Adrenal gland (tissue), 12 donors: ENCODE data around the gene MDGA2. TPM values are rescaled to one million over a fixed set of nuclear protein-coding genes. Genes with fewer than 3 reads are reported as not detected.

Experiments used
- DNase-seq, 7 donors: peaks; one replicate each; pipeline ENCODE4 v3.0.0-alpha.2; 2019 to 2020
- H3K27ac ChIP-seq, 5 donors: fragments of 200-600 bp; sonication (generic) in 4 of 5; 1 replicate in 3 of 5; 2 replicates in 2 of 5; pipeline versions ENCODE4 v1.5.1 to v1.8.0; 2016 to 2020; ENCODE audit warnings: mild to moderate bottlenecking in 1 of 5
- H3K27me3 ChIP-seq: fragments of 200-600 bp; 2 replicates; pipeline ENCODE4 v1.8.0; 2021
- H3K36me3 ChIP-seq, 2 donors: fragments of 200-600 bp; replicated peaks in 1 of 2; 1 replicate in 1 of 2; 2 replicates in 1 of 2; pipeline versions ENCODE4 v1.5.1 to v1.8.0; 2018 to 2022
- H3K4me1 ChIP-seq, 2 donors: fragments of 200-600 bp; replicated peaks in 1 of 2; 1 replicate in 1 of 2; 2 replicates in 1 of 2; pipeline versions ENCODE4 v1.5.1 to v1.8.0; 2018 to 2021
- H3K4me3 ChIP-seq, 4 donors: fragments of 200-600 bp; sonication (generic) in 3 of 4; one replicate each; pipeline ENCODE4 v1.5.1; 2016 to 2018
- H3K9me3 ChIP-seq, 3 donors: fragments of 200-600 bp; sonication (generic) in 1 of 3; replicated peaks in 1 of 3; 1 replicate in 2 of 3; 2 replicates in 1 of 3; pipeline versions ENCODE4 v1.5.1 to v1.8.0; 2016 to 2021
- POLR2A ChIP-seq, 2 donors: fragments of 450-650 bp; IDR thresholded peaks; one replicate each; pipeline ENCODE4 v1.6.1; 2017; ENCODE audit warnings: antibody characterized with exemption in 2 of 2, mild to moderate bottlenecking in 2 of 2, moderate library complexity in 1 of 2
- WGBS, 4 donors: extraction: QIAGEN DNeasy Blood & Tissue Kit in 2 of 4; methylation state at CpG; one replicate each; pipeline versions ENCODE4 v1.1.5 to v1.1.7; 2013 to 2017; 5-methylcytosine and 5-hydroxymethylcytosine counted together
- intact Hi-C, 2 donors: fragments of 100-400 bp; cut with DNase I; formaldehyde crosslinking; loops; one replicate each; pipeline versions ENCODE4 v1.14.1 to v1.15.0; 2022 to 2023
- polyA plus RNA-seq, 3 donors: library from polyadenylated mRNA; stranded (reverse); fragments of 200-250 nt in 2 of 3; fragments of 350-450 nt in 1 of 3; fragmentation: Illumina TruSeq in 1 of 3; extraction: RNeasy Lipid Tissue Mini Kit (QIAGEN cat#74804) in 1 of 3; gene quantifications; one replicate each; pipeline ENCODE4 v1.2.3, GENCODE V29; 2013 to 2014
- total RNA-seq, 9 donors: library from RNA; depleted of rRNA in 4 of 9; stranded (reverse); fragments of >200 nt in 4 of 9; fragments of 120-200 nt in 1 of 9; fragmentation: NEBNext Ultra II Directional in 1 of 9; extraction: Animal tissue kit (Norgen Biotek cat#: 25700) in 1 of 9; gene quantifications; one replicate each; pipeline versions ENCODE4 v1.1.0 to v1.2.4, GENCODE V29; 2013 to 2023
- TF ChIP-seq, protein P1 (sequence below), 6 experiments: fragments of 450-650 bp in 4 of 6; fragments of 200-600 bp in 2 of 6; sonication (generic) in 1 of 6; IDR thresholded peaks; 1 replicate in 5 of 6; 2 replicates in 1 of 6; pipeline versions ENCODE4 v1.5.1 to v1.8.0; 2016 to 2021; ENCODE audit warnings: antibody characterized with exemption in 6 of 6, mild to moderate bottlenecking in 2 of 6, moderate library complexity in 1 of 6
- donor health status: healthy with polysubstance abuse.
- donor health status: Bipolar disorder and iron deficiency.
- donor health status: DM: yes; HTN: yes; CAD: no.
- donor health status: DM: no; HTN: no; CAD: no.
- donor health status: DM: no; HTN: no; CAD: no.
- donor health status: DM: yes; HTN: yes; CAD: no.

The MDGA2 gene
- total and polyA plus RNA-seq, 12 donors, result 0.08 to 3.5 (median 0.34) TPM; not detected in 5

DNA sequence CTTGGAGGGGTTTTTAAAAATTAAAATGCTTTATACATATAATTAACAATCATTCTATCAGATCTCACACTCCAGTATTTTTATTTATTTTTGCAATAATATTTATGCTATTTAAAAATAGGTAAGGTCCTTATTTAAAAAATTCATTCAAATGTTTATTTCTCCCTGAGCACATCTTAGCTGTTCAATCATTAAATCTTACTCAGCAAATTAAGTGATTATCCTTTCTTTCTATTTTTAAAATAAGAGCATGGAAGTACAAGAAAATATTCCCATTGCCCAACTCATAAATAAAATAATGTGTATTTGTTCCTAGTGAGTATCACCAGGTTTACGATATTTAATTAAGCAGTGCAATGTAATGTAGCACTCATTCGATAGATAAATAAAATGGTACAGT, 666.7 kb downstream of the MDGA2 start:
- intact Hi-C loops, result no loop called here
- Histone ChIP-seq H3K9me3 (no peaks in the 10 kb centered on the region), H3K4me1 (no peaks in the 10 kb centered on the region), H3K27me3 (no peaks in the 10 kb centered on the region), H3K27ac (no peak overlapping the region), H3K4me3 (no peak overlapping the region), H3K36me3 (no peaks in the 10 kb centered on the region)
- TF ChIP-seq, protein P1, sequence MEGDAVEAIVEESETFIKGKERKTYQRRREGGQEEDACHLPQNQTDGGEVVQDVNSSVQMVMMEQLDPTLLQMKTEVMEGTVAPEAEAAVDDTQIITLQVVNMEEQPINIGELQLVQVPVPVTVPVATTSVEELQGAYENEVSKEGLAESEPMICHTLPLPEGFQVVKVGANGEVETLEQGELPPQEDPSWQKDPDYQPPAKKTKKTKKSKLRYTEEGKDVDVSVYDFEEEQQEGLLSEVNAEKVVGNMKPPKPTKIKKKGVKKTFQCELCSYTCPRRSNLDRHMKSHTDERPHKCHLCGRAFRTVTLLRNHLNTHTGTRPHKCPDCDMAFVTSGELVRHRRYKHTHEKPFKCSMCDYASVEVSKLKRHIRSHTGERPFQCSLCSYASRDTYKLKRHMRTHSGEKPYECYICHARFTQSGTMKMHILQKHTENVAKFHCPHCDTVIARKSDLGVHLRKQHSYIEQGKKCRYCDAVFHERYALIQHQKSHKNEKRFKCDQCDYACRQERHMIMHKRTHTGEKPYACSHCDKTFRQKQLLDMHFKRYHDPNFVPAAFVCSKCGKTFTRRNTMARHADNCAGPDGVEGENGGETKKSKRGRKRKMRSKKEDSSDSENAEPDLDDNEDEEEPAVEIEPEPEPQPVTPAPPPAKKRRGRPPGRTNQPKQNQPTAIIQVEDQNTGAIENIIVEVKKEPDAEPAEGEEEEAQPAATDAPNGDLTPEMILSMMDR (IDR thresholded peaks at IDR 0.05), result no peak
- no peak for TF ChIP-seq POLR2A (IDR thresholded peaks at IDR 0.05)
- no peak for DNase-seq
- 89 to 95% (median 90%) methylated on average over 2 of the region's 2 CpGs for WGBS, 4 donors

DNA sequence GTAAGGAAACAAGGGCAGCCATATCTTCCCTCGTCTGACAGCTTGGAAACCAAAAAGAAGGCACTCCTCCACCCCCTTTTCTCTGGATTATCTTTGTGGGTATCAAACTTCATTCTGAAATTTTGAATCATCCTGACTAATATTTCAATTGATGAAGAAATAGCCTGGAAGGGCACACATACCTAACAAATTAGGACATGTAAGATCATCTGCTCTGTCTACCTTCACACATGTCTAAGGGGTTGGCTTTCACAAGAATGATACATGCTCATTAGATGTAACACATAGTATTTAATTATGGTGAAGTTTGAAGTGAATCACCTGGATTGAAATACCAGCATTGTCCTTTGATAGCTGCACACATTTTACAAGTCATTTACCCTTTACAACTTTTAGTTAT, 675.7 kb downstream of the MDGA2 start:
- no peak for DNase-seq
- Histone ChIP-seq H3K9me3 (no peaks in the 10 kb centered on the region), H3K4me3 (no peak overlapping the region), H3K4me1 (no peaks in the 10 kb centered on the region), H3K36me3 (no peaks in the 10 kb centered on the region), H3K27ac (no peak overlapping the region), H3K27me3 (no peaks in the 10 kb centered on the region)
- WGBS, 4 donors, result 35 to 61% (median 46%) methylated on average over 1 of the region's 1 CpG
- no peak for TF ChIP-seq POLR2A (IDR thresholded peaks at IDR 0.05)
- TF ChIP-seq, protein P1 (IDR thresholded peaks at IDR 0.05), result no peak
- intact Hi-C loops, result no loop called here

DNA sequence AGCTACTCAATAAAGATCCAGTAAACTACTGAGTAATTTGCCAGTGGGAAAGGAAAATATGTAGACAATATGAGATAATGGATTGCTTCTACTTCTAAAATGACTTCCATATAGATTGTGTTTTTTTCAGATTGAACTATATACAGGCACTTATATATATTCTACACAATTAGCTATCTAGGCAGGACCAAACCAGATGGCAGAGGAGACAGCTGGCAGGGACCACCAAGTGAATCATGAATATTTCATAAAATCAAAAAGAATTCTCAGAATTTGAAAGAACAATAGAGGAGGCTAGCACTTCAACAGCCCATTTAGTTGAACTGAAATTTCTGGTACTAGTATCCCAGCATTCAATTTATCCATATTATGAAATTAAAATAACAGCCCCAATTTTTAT, 685.8 kb downstream of the MDGA2 start:
- no peak overlapping the region for H3K27ac ChIP-seq
- no peak for DNase-seq
- no peaks in the 10 kb centered on the region for H3K9me3 ChIP-seq
- no peak overlapping the region for H3K4me3 ChIP-seq
- H3K36me3 ChIP-seq, result no peaks in the 10 kb centered on the region
- intact Hi-C loops, result no loop called here
- H3K27me3 ChIP-seq, result no peaks in the 10 kb centered on the region
- H3K4me1 ChIP-seq, result no peaks in the 10 kb centered on the region
- TF ChIP-seq, protein P1 (IDR thresholded peaks at IDR 0.05), result no peak
- no peak for TF ChIP-seq POLR2A (IDR thresholded peaks at IDR 0.05)

DNA sequence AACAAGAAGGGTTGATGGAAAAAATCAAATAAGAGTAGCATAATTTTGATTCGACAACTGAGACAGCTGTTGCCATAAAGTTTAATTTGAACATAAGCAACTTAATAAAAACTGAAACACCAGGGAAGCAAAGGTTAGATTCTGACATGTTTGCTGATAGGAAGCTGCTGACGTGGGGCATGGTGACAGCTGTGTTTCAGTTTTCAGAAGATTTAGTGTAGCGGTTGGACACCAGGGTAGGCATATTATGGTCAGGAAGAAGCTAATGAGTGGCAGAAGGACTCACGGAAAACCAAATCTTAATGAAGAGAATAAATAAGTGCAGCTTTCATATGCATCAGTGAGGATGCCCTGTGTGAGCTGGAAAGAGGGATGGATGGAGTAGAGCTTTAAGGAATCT, 687.1 kb downstream of the MDGA2 start:
- WGBS, 4 donors, result 71 to 80% (median 77%) methylated on average over 4 of the region's 4 CpGs
- TF ChIP-seq, protein P1 (IDR thresholded peaks at IDR 0.05), result no peak
- TF ChIP-seq POLR2A (IDR thresholded peaks at IDR 0.05), result no peak
- no peaks in the 10 kb centered on the region for H3K27me3 ChIP-seq
- H3K27ac ChIP-seq, result no peak overlapping the region
- no peaks in the 10 kb centered on the region for H3K4me1 ChIP-seq
- H3K4me3 ChIP-seq, result no peak overlapping the region
- no peaks in the 10 kb centered on the region for H3K36me3 ChIP-seq
- no peak for DNase-seq
- no peaks in the 10 kb centered on the region for H3K9me3 ChIP-seq
- intact Hi-C loops, result no loop called here
